GM21367 (cell line): ENCODE measurements around the gene TLL2.
A peak's percentile ranks its signal among the peaks of the same experiment; 100 is the strongest.

Experiments used
- ATAC-seq: cut with Tn5 transposase; IDR thresholded peaks from one replicate; pipeline ENCODE4 v1.9.1; 2021; ENCODE audit not compliant: unreplicated experiment

Gene TLL2

GRCh38 chr10:96334616-96335526 lies 178.9 kb downstream of the TLL2 start:
- no peak for ATAC-seq

DNA sequence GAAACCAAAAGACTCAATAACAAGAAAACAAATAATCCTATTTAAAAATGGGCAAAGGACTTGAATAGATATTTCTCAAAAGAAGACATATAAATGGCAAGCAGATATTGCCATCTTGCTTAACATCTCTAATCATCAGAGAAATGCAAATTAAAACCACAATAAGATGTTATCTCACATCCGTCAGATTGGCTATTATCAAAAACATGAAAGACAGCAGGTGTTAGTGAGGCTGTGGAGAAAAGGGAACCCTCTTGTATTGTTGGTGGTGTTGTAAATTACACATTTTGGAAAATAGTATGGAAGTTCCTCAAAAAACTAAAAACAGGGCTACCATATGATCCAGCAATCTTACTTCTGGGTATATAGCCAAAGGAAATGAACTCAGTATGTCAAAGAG lies 180.6 kb downstream of the TLL2 start:
- no peak for ATAC-seq

DNA sequence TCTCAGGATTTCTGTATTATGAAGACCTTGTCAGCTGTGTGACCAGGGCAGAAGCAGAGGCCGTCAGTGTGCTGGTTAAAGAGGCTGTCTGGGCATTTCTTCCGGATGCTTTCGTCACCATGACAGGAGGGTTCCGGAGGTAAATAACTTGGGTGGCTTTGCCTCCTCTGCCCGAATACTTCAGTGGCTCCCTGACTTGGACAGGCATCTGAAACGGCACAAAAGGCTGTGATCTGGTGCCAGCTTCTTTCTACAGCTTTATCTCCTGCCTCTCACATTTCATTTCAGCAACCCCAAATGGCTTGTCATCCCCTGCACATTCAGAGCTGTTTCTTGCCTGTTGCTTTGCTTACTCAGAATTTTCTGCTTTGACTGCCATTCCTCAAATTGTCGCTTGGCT lies 186.3 kb downstream of the TLL2 start:
- no peak for ATAC-seq

DNA sequence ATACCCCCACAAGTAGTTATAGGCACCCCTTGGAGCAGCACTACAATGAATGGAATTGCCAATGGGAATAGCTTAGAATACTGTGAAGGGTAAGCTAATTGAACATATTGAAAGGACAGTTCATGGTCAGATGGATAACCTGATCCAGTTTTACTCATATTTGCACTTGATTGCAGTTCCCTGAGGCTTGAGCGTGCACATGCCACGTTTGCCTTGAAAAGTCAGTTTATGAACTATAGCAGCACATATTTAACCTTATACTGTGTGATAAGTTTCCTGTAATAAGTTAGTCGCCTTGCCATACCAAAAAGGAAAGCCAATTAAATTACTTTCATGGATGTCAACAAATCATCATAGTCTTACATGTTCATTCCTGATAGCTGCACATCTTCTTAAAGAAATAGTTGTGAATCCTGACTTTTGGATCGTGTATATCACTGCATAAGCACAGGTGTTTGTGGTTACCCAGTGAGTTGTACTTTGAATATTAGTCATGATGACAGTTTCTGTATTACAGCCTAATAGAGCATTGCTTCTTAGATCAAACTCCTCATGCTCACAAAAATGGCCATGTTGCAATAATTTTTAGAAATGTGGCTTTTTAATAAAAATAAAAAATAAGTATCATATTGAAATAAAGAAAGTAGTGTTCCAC lies 187.9 kb downstream of the TLL2 start:
- peak; percentile 75 for ATAC-seq

GRCh38 chr10:96324447-96324846 lies 189.3 kb downstream of the TLL2 start:
- no peak for ATAC-seq

GRCh38 chr10:96322275-96322674 lies 191.5 kb downstream of the TLL2 start:
- ATAC-seq = no peak

- ATAC-seq = no peak
These were observed 191.9 kb downstream of the TLL2 start for GRCh38 chr10:96321822-96322221.

- no peak for ATAC-seq
These were observed 193.8 kb downstream of the TLL2 start for GRCh38 chr10:96319754-96320474.

DNA sequence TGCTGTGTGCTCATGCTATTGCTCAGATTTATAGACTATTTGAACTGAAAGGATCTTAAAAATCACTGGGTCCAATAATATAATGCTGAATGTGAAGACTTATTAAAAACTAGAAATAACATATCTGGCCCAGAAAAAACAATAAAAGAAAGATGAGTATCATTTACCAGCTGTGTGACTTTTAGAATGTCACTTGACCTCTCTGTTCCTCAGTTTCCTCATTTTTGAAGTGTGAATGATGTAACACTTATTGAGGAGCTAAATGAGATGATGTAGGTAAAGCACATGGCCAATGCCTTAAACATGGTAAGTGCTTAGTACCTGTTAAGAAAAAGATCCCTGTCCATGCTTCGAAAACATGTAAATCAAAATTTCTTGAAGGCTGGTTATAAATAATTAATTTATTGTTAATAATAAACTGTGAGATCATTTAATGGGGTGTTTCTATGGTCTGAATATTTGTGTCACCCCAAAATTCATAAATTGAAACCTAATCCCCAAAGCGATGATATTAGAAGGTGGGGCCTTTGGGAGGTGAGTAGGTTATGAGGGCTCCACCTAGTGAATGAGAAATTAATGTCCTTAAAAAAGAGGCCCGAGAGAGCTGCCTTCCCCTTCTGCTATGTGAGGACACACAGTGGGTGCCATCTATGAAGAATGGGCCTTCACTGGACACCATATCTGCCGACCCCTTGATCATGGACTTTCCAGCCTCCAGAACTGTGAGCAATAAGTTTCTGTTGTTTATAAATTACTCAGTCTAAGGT lies 196.5 kb downstream of the TLL2 start:
- ATAC-seq = no peak
